Gastroesophageal sphincter (tissue), 4 donors: ENCODE data around the gene SLC35F3. TPM values are rescaled to one million over a fixed set of nuclear protein-coding genes. Genes with fewer than 3 reads are reported as not detected.

Experiments
- ATAC-seq: fragments of 150-250 bp; one replicate; pipeline ENCODE4 v1.9.1; 2016; ENCODE audit warnings: mild to moderate bottlenecking, moderate library complexity
- H3K27ac ChIP-seq, 4 donors: fragments of 200-600 bp; sonication (generic) in 3 of 4; 1 replicate in 3 of 4; 2 replicates in 1 of 4; pipeline ENCODE4 v1.5.1; 2016 to 2019
- H3K27me3 ChIP-seq: fragments of 200-600 bp; sonication (generic); one replicate; pipeline ENCODE4 v1.5.1; 2019
- H3K36me3 ChIP-seq, 2 donors: fragments of 200-600 bp; sonication (generic); one replicate each; pipeline ENCODE4 v1.5.1; 2019; ENCODE audit warnings: control low read depth in 1 of 2
- H3K4me1 ChIP-seq, 3 donors: fragments of 200-600 bp; sonication (generic); 1 replicate in 2 of 3; 2 replicates in 1 of 3; pipeline ENCODE4 v1.5.1; 2016 to 2019; ENCODE audit warnings: control low read depth in 2 of 3
- H3K4me3 ChIP-seq, 2 donors: fragments of 200-600 bp; sonication (generic); one replicate each; pipeline ENCODE4 v1.5.1; 2019; ENCODE audit warnings: mild to moderate bottlenecking in 1 of 2, moderate library complexity in 1 of 2
- H3K9me3 ChIP-seq, 3 donors: fragments of 200-600 bp; sonication (generic); one replicate each; pipeline ENCODE4 v1.5.1; 2017 to 2019; ENCODE audit warnings: control low read depth in 2 of 3
- EP300 ChIP-seq: sonication (generic); formaldehyde crosslinking; IDR thresholded peaks from one replicate; pipeline ENCODE4 v1.6.1; 2017; ENCODE audit warnings: antibody characterized with exemption, mild to moderate bottlenecking
- POLR2A ChIP-seq, 2 donors: fragments of 450-650 bp; IDR thresholded peaks; one replicate each; pipeline ENCODE4 v1.6.1; 2017; ENCODE audit warnings: antibody characterized with exemption in 2 of 2, mild to moderate bottlenecking in 2 of 2, moderate library complexity in 1 of 2
- POLR2AphosphoS5 ChIP-seq: sonication (generic); formaldehyde crosslinking; IDR thresholded peaks from one replicate; pipeline ENCODE4 v1.6.1; 2017; ENCODE audit warnings: antibody characterized with exemption
- WGBS, 2 donors: methylation state at CpG; one replicate each; pipeline ENCODE4 v1.1.5; 2018; ENCODE audit warnings: low coverage in 1 of 2; 5-methylcytosine and 5-hydroxymethylcytosine counted together
- total RNA-seq, 4 donors: library from RNA; depleted of rRNA; stranded (reverse); fragments of >200 nt; gene quantifications; one replicate each; pipeline ENCODE4 v1.1.0, GENCODE V29; 2016
- TF ChIP-seq, protein P1 (sequence below), 4 experiments: fragments of 200-600 bp in 2 of 4; fragments of 450-650 bp in 2 of 4; sonication (generic) in 1 of 4; IDR thresholded peaks; one replicate each; pipeline ENCODE4 v1.5.1; 2017 to 2019; ENCODE audit warnings: antibody characterized with exemption in 4 of 4, mild to moderate bottlenecking in 2 of 4, moderate library complexity in 2 of 4

SLC35F3 gene
- total RNA-seq, 4 donors from 2014 or later = 0.16 to 0.62 (median 0.54) TPM; not detected in 1

DNA sequence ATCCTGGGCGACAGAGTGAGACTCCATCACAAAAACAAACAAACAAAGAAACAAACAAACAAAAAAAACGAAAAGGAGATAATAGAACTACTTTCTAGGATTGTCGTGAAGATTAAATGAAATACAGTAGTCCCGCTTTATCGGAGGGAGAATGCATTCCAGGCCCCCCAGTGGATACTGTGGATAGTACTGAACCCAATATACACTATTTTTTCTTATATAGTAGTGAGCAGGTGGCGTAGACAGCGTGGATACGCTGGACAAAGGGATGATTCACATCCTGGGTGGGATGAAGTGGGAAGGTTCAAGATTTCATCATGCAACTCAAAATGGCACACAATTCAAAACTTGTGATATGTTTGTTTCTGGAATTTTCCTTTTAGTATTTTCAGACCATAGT, 8.0 kb downstream of the SLC35F3 start:
- ATAC-seq = no peak
- no peak overlapping the region for H3K4me3 ChIP-seq
- 82 to 100% methylated on average over 3 to 8 of the region's 8 CpGs for WGBS, 2 donors
- H3K9me3 ChIP-seq = no peaks in the 10 kb centered on the region
- H3K4me1 ChIP-seq = no peaks in the 10 kb centered on the region
- H3K36me3 ChIP-seq = no peaks in the 10 kb centered on the region
- TF ChIP-seq, protein P1, sequence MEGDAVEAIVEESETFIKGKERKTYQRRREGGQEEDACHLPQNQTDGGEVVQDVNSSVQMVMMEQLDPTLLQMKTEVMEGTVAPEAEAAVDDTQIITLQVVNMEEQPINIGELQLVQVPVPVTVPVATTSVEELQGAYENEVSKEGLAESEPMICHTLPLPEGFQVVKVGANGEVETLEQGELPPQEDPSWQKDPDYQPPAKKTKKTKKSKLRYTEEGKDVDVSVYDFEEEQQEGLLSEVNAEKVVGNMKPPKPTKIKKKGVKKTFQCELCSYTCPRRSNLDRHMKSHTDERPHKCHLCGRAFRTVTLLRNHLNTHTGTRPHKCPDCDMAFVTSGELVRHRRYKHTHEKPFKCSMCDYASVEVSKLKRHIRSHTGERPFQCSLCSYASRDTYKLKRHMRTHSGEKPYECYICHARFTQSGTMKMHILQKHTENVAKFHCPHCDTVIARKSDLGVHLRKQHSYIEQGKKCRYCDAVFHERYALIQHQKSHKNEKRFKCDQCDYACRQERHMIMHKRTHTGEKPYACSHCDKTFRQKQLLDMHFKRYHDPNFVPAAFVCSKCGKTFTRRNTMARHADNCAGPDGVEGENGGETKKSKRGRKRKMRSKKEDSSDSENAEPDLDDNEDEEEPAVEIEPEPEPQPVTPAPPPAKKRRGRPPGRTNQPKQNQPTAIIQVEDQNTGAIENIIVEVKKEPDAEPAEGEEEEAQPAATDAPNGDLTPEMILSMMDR (IDR thresholded peaks at IDR 0.05) = no peak
- TF ChIP-seq EP300 (no peak), POLR2A (IDR thresholded peaks at IDR 0.05) (no peak), POLR2AphosphoS5 (no peak)
- peaks cover 45% of the 10 kb centered on the region for H3K27me3 ChIP-seq
- no peak overlapping the region for H3K27ac ChIP-seq

DNA sequence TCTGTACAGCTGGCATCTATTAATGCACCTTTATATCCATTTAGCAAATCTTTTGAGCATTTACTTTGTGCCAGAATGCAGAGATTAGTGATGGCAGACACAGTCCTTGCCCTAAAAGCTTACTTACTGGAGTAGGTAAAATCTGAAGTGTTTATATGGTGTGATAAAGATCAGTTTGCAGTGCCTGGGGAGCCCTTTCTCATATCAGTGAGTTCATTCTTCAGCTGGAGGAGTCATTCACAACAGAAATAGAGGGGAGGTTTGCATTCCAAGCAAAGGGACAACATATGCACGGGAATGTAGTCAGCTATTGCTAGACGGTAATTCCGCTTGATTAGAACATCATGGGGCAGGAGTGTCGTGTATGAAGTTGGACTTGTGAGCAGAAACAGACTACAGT, 8.4 kb downstream of the SLC35F3 start:
- H3K4me1 ChIP-seq = no peaks in the 10 kb centered on the region
- WGBS, 2 donors = 59% methylated on average over 4 of the region's 4 CpGs; no CpG with 5 or more reads in 1 of the 2 donors
- TF ChIP-seq EP300 = no peak
- TF ChIP-seq, protein P1 (IDR thresholded peaks at IDR 0.05) = no peak
- TF ChIP-seq POLR2AphosphoS5 = no peak
- TF ChIP-seq POLR2A (IDR thresholded peaks at IDR 0.05) = no peak

DNA sequence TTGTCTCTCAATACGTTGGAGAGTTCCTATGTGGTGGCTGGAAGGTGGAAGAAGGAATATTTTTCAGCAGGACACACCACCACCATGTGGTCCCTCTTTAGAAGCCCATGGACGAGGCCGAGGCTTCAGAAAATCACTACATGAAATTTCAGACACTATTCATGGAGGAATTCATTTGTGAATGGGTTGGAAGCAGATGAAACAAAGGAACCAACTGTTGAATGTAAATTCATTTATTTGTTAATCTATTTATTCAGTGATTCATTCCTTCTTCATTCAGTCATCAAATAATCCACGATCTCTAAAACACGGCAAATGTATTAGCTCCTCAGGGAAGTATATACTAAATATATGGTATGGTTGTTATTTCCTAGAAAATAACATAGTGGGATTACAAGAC, 12.2 kb downstream of the SLC35F3 start:
- H3K4me3 ChIP-seq = no peak overlapping the region
- H3K27ac ChIP-seq = no peak overlapping the region
- H3K36me3 ChIP-seq = no peaks in the 10 kb centered on the region
- ATAC-seq = no peak
- H3K9me3 ChIP-seq = peaks cover 0 to 2% (median 0%) of the 10 kb centered on the region in 3 donors
- 49 to 64% methylated on average over 5 of the region's 5 CpGs for WGBS, 2 donors
- TF ChIP-seq EP300 = no peak
- no peaks in the 10 kb centered on the region for H3K4me1 ChIP-seq
- H3K27me3 ChIP-seq = peaks cover 14% of the 10 kb centered on the region

More for the DNA sequence above, 8.4 kb downstream of the SLC35F3 start:
- Histone ChIP-seq H3K4me3 (no peak overlapping the region), H3K36me3 (no peaks in the 10 kb centered on the region), H3K27ac (no peak overlapping the region), H3K27me3 (peaks cover 40% of the 10 kb centered on the region), H3K9me3 (no peaks in the 10 kb centered on the region)
- no peak for ATAC-seq

GRCh38 chr1:233919786-233920185, 15.3 kb downstream of the SLC35F3 start:
- H3K4me1 ChIP-seq = no peaks in the 10 kb centered on the region
- H3K27me3 ChIP-seq = no peaks in the 10 kb centered on the region
- TF ChIP-seq POLR2AphosphoS5 = no peak
- TF ChIP-seq, protein P1 (IDR thresholded peaks at IDR 0.05) = no peak
- TF ChIP-seq EP300 = no peak
- TF ChIP-seq POLR2A (IDR thresholded peaks at IDR 0.05) = no peak
- 50 to 77% methylated on average over 2 to 4 of the region's 7 CpGs for WGBS, 2 donors
- no peaks in the 10 kb centered on the region for H3K36me3 ChIP-seq
- no peak for ATAC-seq
- no peak overlapping the region for H3K27ac ChIP-seq
- no peak overlapping the region for H3K4me3 ChIP-seq
- H3K9me3 ChIP-seq = peaks cover 0 to 12% (median 0%) of the 10 kb centered on the region in 3 donors

GRCh38 chr1:233928123-233928522, 23.6 kb downstream of the SLC35F3 start:
- H3K27ac ChIP-seq = no peak overlapping the region
- H3K4me1 ChIP-seq = no peaks in the 10 kb centered on the region
- H3K36me3 ChIP-seq = no peaks in the 10 kb centered on the region
- ATAC-seq = no peak
- no peaks in the 10 kb centered on the region for H3K9me3 ChIP-seq
- no peak overlapping the region for H3K4me3 ChIP-seq
- no peak for TF ChIP-seq POLR2AphosphoS5
- TF ChIP-seq EP300 = no peak
- TF ChIP-seq, protein P1 (IDR thresholded peaks at IDR 0.05) = no peak
- TF ChIP-seq POLR2A (IDR thresholded peaks at IDR 0.05) = no peak
- no peaks in the 10 kb centered on the region for H3K27me3 ChIP-seq
- WGBS, 2 donors = 62 to 70% methylated on average over 2 of the region's 2 CpGs
